ENCODE results near the gene CASP8. TPM values are rescaled to one million over a fixed set of nuclear protein-coding genes. Genes with fewer than 3 reads are reported as not detected.

Gene CASP8
- total and polyA plus RNA-seq, 5 donors, result 2.6 to 5.4 (median 4.2) TPM

DNA sequence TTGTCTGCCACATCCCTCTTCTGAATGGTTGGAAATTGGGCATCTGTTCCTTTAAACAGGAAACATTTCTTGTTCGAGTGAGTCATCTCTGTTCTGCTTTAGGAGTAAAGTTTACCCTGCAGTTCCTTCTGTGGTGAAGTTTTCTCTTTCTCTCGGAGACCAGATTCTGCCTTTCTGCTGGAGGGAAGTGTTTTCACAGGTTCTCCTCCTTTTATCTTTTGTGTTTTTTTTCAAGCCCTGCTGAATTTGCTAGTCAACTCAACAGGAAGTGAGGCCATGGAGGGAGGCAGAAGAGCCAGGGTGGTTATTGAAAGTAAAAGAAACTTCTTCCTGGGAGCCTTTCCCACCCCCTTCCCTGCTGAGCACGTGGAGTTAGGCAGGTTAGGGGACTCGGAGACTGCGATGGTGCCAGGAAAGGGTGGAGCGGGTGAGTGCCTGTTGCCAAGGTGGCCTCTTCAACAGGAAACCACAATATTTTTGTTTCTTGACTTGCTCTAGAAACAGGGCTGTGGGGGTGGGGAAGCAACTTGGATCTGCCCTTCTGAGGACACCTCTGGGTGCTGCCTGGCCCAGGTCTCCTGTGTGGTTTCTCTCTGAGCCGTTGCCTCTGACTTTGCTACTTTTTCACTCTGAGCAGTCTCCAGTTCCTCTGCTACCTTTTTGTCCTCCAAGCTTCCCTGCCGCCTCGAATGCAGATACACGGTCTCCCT is 2.2 kb upstream of the CASP8 start:
- Histone ChIP-seq H3K27me3 (ENCODE audit: control insufficient read depth, insufficient read depth) (no peaks in the 10 kb centered on the region), H3K27ac (ENCODE audit: low read length) (peak overlapping the region; percentile 97), H3K9me3 (ENCODE audit: control insufficient read depth, low read length) (no peaks in the 10 kb centered on the region), H3K4me3 (ENCODE audit: low read length) (peak overlapping the region; percentile 96), H3K4me1 (ENCODE audit: control insufficient read depth, insufficient read depth, low read length) (peaks cover 2% of the 10 kb centered on the region)
- 5% methylated on average over 10 of the region's 10 CpGs for WGBS
- intact Hi-C loops (cut with DNase I), result no loop called here
- ATAC-seq (peak; percentile 82 to 89), DNase-seq (peak; percentile 76 to 83 (median 77))

DNA sequence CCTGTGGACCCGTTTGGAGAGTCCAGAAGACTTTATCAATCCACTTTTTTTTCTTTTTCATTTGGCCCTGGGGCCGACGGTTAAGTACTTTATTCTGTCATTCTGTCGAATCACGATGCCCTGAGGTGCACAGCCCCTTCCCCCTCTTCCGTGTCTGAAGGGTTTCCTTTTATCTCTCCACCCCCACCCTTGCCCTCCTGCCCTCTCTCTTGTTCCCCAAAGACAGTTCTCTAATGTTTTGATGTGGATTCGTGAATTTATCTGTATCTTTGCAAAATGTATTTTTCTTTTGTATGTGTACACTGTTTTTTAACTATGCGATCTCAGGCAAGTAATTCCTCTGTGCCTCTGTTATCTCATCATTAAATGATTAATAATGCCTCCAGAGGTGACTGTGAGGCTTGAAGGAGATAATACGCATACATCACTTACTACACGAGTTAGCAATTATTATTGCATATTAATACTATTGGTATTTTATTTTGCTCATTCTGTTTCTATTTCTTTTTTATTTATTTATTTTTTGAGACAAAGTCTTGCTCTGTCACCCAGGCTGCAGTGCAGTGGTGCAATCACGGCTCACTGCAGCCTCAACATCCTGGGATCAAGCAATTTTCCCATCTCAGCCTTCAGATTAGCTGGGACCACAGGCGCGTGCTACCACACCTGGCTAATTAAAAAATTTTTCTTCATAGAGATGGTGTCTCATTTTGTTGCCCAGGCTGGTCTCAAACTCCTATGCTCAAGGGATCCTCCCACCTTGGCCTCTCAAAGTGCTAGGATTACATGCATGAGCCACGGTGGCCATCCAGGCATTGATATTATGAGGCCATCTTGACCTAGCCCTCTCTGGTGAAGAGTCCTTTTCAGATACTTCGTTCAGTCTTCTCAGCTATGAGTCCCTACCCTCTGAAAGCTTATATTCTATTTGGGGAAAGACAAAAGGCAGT is 1.4 kb upstream of the CASP8 start:
- WGBS, result 31% methylated on average over 15 of the region's 15 CpGs
- peak overlapping the region; percentile 96 for H3K4me3 ChIP-seq (ENCODE audit: low read length)
- intact Hi-C loops (cut with DNase I), result no loop called here

DNA sequence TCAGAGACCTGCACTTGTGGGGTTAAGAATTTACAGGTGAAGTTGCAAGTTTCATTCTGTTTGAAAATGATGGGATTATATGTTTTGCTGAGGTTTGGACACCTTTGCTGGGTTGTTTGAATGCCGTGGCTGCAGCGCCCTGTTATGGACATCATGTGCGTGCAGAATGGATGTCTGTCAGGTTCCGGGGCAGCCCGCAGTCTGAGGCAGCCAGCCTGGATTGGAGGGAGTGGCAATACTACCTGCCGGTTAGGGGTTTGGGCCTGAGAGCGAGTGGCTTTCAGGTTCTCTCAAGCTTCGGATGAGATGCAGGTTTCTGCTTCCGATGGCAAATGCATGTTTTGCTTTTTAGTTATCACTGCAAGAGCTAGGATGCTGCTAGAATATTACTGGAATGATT is 1.1 kb downstream of the CASP8 start:
- intact Hi-C loops (cut with DNase I), result no loop called here
- Histone ChIP-seq H3K4me1 (ENCODE audit: control insufficient read depth, insufficient read depth, low read length) (no peaks in the 10 kb centered on the region), H3K4me3 (ENCODE audit: low read length) (no peak overlapping the region), H3K9me3 (ENCODE audit: control insufficient read depth, low read length) (no peaks in the 10 kb centered on the region), H3K27me3 (ENCODE audit: control insufficient read depth, insufficient read depth) (no peaks in the 10 kb centered on the region), H3K27ac (ENCODE audit: low read length) (no peak overlapping the region)
- ATAC-seq, result no peak
- no peak for DNase-seq
- 80% methylated on average over 9 of the region's 9 CpGs for WGBS

More for the DNA sequence above, 1.4 kb upstream of the CASP8 start:
- Histone ChIP-seq H3K9me3 (ENCODE audit: control insufficient read depth, low read length) (no peaks in the 10 kb centered on the region), H3K27me3 (ENCODE audit: control insufficient read depth, insufficient read depth) (no peaks in the 10 kb centered on the region), H3K27ac (ENCODE audit: low read length) (peak overlapping the region; percentile 97), H3K4me1 (ENCODE audit: control insufficient read depth, insufficient read depth, low read length) (peaks cover 2% of the 10 kb centered on the region)
- ATAC-seq (peak; percentile 10 to 18), DNase-seq (no peak)

DNA sequence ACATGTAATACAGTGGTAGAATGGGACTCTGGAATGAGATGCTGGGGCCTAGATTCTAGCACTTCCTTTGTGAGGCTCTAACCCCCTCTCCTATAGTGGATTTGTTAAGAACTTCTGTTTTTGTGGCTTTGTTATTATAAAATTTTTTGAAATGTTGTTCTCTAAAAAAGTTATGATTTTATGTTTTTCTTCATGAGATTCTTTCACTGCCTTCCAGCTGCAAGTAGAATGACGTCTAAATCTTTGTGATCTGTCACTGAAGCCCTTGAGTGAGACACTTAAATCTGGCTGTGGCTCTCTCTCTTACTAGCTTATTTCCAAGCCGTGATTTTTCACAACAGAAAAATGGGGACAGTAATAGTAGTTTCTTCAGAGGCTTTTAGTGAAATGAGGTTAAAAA is 1.6 kb downstream of the CASP8 start:
- Histone ChIP-seq H3K9me3 (ENCODE audit: control insufficient read depth, low read length) (no peaks in the 10 kb centered on the region), H3K27ac (ENCODE audit: low read length) (no peak overlapping the region), H3K4me3 (ENCODE audit: low read length) (no peak overlapping the region), H3K27me3 (ENCODE audit: control insufficient read depth, insufficient read depth) (no peaks in the 10 kb centered on the region), H3K4me1 (ENCODE audit: control insufficient read depth, insufficient read depth, low read length) (no peaks in the 10 kb centered on the region)
- 58% methylated on average over 2 of the region's 2 CpGs for WGBS
- ATAC-seq (no peak), DNase-seq (no peak)
- intact Hi-C loops (cut with DNase I), result no loop called here

DNA sequence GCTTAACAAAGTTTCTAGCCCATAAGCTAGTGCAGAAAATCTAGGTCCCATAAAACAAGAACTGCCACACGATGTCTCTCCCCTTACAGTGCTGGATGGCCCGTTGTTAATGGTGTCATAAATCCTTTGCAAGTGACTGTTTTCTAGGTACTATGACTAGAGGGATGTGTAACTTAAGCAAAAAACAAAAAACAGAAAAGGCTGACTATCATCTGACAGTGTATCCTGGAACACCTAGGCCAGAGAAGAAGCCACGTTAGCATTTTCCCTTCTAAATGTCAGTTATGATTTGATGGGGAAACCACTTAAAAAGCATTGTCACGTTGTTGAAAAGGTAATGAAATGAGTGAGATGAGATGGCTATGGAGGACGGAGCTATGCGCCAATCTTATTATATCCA is 2.4 kb downstream of the CASP8 start:
- intact Hi-C loops (cut with DNase I), result no loop called here
- Histone ChIP-seq H3K27ac (ENCODE audit: low read length) (no peak overlapping the region), H3K27me3 (ENCODE audit: control insufficient read depth, insufficient read depth) (no peaks in the 10 kb centered on the region), H3K9me3 (ENCODE audit: control insufficient read depth, low read length) (no peaks in the 10 kb centered on the region), H3K4me1 (ENCODE audit: control insufficient read depth, insufficient read depth, low read length) (peaks cover 2% of the 10 kb centered on the region), H3K4me3 (ENCODE audit: low read length) (no peak overlapping the region)
- ATAC-seq (no peak), DNase-seq (no peak)
- WGBS, result 75% methylated on average over 6 of the region's 6 CpGs

DNA sequence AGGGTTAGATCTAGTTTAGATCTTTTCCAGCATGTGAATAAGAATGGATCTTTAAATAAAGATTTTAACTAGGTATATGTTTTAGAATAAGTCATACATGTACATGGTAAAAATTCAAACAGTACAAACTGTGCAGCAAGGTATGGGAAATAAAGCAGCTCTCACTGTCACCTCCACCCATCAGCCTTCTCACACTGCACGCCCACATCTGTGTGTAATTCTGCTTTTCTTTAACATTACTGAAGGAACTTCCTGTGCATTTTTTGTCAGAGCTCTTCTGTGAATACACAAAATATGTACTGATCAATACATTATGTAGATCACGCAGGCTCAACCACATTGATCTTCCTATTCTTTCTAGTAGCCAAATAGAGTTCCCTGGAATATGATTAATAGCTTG is 3.4 kb downstream of the CASP8 start:
- 88% methylated on average over 2 of the region's 2 CpGs for WGBS
- H3K9me3 ChIP-seq (ENCODE audit: control insufficient read depth, low read length), result no peaks in the 10 kb centered on the region
- DNase-seq (no peak), ATAC-seq (no peak)
- no peaks in the 10 kb centered on the region for H3K27me3 ChIP-seq (ENCODE audit: control insufficient read depth, insufficient read depth)
- no peak overlapping the region for H3K27ac ChIP-seq (ENCODE audit: low read length)
- H3K4me1 ChIP-seq (ENCODE audit: control insufficient read depth, insufficient read depth, low read length), result peaks cover 2% of the 10 kb centered on the region
- intact Hi-C loops (cut with DNase I), result no loop called here
- no peak overlapping the region for H3K4me3 ChIP-seq (ENCODE audit: low read length)

DNA sequence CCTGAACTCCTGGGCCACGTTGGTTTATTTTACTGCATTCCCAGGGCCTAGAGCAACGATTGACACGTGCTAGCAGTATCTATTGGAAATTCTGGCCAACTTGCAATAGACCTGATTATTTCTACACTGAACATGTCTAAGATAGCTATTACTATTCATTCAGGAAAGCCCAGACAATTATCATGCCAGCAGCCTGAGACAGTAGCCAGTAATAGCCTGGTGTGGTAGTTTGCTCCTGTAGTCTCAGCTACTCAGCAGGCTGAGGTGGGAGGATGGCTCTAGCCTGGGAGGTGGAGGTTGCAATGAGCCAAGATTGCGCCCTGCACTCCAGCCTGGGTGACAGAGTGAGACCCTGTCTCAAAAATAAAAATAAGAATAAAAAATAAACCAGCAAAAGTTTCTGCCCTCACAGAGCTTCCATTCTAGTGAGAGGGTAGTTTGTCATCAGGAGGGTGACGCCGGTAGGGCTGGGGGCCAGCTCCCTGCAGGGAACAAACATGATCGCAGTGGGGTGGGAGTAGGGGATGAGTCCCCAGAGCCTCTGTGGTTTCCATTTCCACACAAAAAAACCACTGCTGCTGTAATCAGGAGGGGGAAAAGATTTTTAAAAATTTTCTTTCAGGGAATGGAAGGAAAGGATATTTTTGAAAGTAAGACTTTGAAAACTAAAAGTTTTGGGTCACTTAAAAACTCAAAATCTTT is 4.3 kb downstream of the CASP8 start:
- H3K4me3 ChIP-seq (ENCODE audit: low read length), result no peak overlapping the region
- no peak overlapping the region for H3K27ac ChIP-seq (ENCODE audit: low read length)
- no peaks in the 10 kb centered on the region for H3K27me3 ChIP-seq (ENCODE audit: control insufficient read depth, insufficient read depth)
- intact Hi-C loops (cut with DNase I), result no loop called here
- ATAC-seq (no peak), DNase-seq (no peak)
- peaks cover 2% of the 10 kb centered on the region for H3K4me1 ChIP-seq (ENCODE audit: control insufficient read depth, insufficient read depth, low read length)
- no peaks in the 10 kb centered on the region for H3K9me3 ChIP-seq (ENCODE audit: control insufficient read depth, low read length)
- WGBS, result 82% methylated on average over 7 of the region's 7 CpGs

DNA sequence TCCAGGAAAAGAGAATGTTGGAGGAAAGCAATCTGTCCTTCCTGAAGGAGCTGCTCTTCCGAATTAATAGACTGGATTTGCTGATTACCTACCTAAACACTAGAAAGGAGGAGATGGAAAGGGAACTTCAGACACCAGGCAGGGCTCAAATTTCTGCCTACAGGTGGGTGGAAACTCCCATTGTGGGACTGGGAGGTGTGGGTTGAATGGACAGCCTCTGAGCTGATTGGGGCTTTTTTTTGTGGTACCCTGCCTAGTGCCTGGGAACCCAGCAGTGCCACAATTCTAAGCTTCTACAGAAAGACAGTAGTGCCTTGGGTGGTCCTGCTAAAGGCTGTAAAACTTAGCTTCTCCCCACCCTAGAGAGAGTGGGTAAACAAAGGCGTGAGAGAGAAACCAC is 6.3 kb downstream of the CASP8 start:
- H3K4me1 ChIP-seq (ENCODE audit: control insufficient read depth, insufficient read depth, low read length), result peaks cover 2% of the 10 kb centered on the region
- 84% methylated on average over 2 of the region's 2 CpGs for WGBS
- intact Hi-C loops (cut with DNase I), result no loop called here
- no peak for DNase-seq
- H3K9me3 ChIP-seq (ENCODE audit: control insufficient read depth, low read length), result no peaks in the 10 kb centered on the region
- no peak overlapping the region for H3K4me3 ChIP-seq (ENCODE audit: low read length)
- no peak overlapping the region for H3K27ac ChIP-seq (ENCODE audit: low read length)
- ATAC-seq, result no peak
- no peaks in the 10 kb centered on the region for H3K27me3 ChIP-seq (ENCODE audit: control insufficient read depth, insufficient read depth)

DNA sequence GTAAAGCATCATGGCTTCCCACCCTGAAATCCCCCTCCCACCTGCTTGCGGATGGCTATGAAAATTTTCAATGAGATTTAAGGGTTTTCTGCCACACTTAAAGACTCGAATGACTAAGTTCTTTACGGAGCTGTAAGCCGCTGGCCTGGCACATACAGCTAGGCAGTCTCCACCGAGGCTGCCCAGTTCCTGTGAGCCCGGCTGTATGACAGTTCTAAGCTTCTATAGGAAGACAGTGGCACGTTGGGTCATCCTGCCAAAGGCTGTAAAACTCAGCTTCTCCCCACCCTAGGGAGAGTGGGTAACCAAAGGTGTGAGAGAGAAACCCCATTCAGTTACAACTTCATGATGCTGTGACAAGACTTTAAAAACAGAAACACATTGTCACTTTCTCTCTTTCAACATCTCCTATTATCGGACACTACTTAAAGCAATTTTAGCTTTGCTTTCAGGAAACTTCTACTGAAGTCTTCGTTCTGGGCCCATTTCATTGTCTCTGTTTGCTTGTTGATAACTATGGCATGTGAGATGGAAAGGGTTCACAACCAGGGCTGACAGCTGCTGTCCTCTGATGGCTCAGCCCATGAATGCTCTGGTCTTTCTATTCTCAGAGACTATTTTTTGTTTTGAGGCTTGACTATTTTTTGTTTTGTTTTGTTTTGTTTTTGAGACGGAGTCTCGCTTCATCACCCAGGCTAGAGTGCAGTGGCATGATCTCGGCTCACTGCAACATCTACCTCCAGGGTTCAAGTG is 7.1 kb downstream of the CASP8 start:
- no peaks in the 10 kb centered on the region for H3K27me3 ChIP-seq (ENCODE audit: control insufficient read depth, insufficient read depth)
- peaks cover 2% of the 10 kb centered on the region for H3K4me1 ChIP-seq (ENCODE audit: control insufficient read depth, insufficient read depth, low read length)
- intact Hi-C loops (cut with DNase I), result no loop called here
- 87% methylated on average over 12 of the region's 12 CpGs for WGBS
- H3K9me3 ChIP-seq (ENCODE audit: control insufficient read depth, low read length), result no peaks in the 10 kb centered on the region
- H3K4me3 ChIP-seq (ENCODE audit: low read length), result no peak overlapping the region
- no peak for DNase-seq
- ATAC-seq, result no peak
- H3K27ac ChIP-seq (ENCODE audit: low read length), result no peak overlapping the region

DNA sequence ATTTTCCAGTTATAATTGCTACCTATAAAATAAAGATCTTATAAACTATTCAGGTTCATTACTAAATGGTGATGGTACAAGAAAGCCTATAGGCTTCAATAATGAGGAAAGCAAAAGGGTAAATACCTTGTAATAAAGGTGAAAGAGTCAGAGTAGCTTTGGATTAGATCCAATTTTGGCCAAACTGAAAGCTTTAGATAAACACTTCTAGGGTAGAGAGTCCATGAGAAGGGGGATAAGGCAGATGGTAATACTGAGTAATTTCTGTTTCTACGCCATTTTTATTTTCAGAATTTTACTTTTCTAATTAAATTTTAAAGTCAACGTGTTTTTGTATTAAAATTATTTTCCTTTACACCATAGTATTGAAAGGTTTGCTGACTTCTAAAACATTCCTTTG is 9.4 kb downstream of the CASP8 start:
- H3K27me3 ChIP-seq (ENCODE audit: control insufficient read depth, insufficient read depth), result no peaks in the 10 kb centered on the region
- peaks cover 2% of the 10 kb centered on the region for H3K4me1 ChIP-seq (ENCODE audit: control insufficient read depth, insufficient read depth, low read length)
- intact Hi-C loops (cut with DNase I), result no loop called here
- H3K9me3 ChIP-seq (ENCODE audit: control insufficient read depth, low read length), result no peaks in the 10 kb centered on the region
- ATAC-seq, result no peak
- no peak overlapping the region for H3K27ac ChIP-seq (ENCODE audit: low read length)
- H3K4me3 ChIP-seq (ENCODE audit: low read length), result no peak overlapping the region
- WGBS, result 96% methylated on average over 2 of the region's 2 CpGs
- DNase-seq, result no peak

Data from right cardiac atrium (tissue), 5 donors.